ELF-1 (cell line): Measurements from ENCODE around the gene HLA-DQB2.
"Not testable (repeated sequence)": the region's sequence is repeated elsewhere in the genome, so short reads cannot be mapped to it uniquely, and the experiment has no call there.

Source experiments
- DNase-seq: peaks from one replicate; pipeline ENCODE4 v3.0.0-alpha.2; 2016; ENCODE audit warnings: low read depth, low spot score

HLA-DQB2 gene

DNA sequence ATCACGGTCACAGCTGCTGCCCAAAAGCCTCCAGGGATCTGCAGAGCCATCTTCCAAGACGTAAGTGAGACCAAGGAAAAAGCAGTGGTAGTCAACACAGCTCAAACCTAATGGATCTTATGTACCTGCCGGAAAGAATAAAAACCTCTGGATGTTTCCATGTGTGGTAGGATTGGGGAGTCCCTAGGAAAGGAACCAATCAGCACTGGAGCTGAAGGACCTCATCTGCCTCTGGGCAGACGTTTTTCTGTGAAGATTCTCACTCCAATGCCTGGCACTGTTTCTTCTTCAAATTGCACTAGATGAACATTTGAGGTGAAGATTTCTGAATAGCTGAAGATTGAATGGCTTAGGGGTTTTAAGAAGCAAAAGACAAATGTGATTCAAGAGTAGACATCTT is at the start of gene HLA-DQB2:
HLA-DQB2 (minus strand) TSS at position 112 of the 400 bp plus-strand sequence; CDS start at position 50, 62 bp downstream.
- no peak for DNase-seq

DNA sequence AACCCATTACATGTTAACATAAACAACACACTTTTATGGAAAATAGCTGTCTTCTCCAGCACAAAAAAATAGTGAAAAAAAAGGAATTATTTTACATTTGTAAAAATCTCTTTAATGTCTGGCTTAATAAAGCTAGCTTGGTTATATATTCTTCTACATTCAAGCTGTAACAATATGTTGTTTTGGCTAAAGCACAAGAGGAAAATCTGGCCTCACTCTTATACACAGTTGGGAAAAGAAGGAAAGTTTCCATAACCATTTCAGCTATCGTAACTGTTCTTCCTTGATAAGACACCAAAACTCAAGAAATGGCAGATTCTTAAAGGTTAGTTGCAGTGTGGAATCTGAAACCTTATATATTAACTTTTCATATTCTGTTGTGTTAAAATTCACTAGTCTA is 45.8 kb upstream of the HLA-DQB2 start:
- no peak for DNase-seq

DNA sequence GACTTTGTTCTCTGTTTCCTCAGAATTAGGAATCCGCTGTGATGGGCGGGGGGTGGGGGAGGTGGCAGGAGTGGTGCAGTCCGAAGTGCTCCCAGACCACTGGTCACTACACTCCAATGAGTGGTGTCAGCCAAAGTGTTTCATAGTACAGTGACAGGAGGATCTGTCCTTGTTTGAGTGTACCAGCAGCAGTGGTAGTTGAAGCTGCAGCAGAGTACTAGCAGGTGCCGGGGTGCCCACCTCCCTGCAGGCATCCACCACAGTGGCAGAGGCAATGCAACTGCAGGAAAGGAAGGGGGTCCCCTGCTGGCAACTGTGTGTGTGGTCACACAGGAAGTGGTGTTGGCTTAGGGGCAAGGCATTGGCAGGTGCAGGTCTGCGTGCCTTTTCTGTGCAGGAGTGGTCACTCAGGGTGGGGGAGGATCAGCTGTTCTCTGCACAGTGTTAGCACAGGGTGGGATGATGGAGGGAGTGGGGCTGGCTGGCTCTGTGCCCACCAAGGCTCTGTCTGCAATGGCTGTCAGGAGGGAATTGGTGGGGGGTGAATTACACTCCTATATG is 43.8 kb upstream of the HLA-DQB2 start:
- DNase-seq = no peak

DNA sequence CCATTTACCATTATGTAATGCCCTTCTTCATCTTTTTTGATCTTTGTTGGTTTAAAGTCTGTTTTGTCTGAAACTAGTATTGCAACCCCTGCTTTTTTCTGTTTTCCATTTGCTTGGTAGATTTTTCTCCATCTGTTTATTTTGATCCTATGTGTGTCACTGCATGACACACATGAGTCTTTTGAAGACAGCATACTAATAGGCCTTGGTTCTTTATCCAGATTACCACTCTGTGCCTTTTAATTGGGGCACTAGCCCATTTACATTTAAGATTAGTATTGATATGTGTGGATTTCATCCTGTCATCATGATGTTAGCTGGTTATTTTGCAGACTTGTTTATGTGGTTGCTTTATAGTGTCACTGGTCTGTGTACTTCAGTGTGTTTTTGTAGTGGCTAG is 42.1 kb upstream of the HLA-DQB2 start:
- DNase-seq = not testable (repeated sequence)

DNA sequence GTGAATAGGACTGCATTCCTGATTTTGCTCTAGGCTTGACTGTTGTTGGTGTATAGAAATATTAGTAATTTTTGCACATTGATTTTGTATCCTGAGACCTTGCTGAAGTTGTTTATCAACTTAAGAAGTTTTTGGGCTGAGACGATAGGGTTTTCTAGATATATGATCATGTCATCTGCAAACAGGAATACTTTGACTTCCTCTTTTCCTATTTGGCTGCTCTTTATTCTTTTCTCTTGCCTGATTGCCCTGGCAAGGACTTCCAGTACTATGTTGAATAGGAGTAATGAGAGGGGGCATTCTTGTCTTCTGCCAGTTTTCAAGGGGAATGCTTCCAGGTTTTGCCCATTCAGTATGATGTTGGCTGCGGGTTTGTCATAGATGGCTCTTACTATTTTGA is 40.1 kb upstream of the HLA-DQB2 start:
- no peak for DNase-seq

DNA sequence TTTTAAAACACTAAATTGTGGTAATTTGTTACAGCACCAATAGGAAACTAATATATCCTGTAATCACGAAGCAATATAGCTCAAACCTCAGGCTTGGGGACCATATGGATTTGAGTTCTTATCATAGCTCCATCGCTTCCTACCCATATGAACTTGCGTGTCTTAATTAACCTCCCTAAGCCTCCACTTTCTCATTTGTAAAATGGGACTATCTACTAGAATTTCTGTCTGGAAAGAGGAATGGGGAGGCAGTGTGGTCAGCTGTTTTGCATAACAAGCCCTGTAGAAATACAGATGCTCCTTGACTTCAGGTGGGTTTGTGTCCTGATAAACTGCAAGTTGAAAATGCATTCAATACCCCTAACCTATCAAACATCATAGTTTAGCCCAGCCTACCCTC is 36.4 kb upstream of the HLA-DQB2 start:
- no peak for DNase-seq

DNA sequence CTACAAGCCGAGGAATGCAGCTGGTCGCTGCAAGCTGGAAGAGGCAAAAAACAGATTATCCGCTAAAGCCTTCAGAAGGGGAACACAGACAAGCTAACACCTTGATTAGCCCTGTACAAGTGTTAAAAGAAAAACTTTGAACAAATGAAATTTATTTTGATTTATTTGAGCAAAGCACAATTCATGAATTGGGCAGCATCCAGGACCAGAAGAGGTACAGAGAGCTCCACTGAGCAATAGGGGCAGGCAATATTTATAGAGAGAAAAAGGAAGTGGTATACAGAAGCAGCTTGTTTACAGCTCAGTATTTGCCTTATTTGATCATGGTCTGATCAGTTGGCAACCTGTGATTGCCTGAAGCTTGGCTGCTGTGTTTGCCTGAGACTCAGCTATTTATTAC is 35.8 kb upstream of the HLA-DQB2 start:
- no peak for DNase-seq

DNA sequence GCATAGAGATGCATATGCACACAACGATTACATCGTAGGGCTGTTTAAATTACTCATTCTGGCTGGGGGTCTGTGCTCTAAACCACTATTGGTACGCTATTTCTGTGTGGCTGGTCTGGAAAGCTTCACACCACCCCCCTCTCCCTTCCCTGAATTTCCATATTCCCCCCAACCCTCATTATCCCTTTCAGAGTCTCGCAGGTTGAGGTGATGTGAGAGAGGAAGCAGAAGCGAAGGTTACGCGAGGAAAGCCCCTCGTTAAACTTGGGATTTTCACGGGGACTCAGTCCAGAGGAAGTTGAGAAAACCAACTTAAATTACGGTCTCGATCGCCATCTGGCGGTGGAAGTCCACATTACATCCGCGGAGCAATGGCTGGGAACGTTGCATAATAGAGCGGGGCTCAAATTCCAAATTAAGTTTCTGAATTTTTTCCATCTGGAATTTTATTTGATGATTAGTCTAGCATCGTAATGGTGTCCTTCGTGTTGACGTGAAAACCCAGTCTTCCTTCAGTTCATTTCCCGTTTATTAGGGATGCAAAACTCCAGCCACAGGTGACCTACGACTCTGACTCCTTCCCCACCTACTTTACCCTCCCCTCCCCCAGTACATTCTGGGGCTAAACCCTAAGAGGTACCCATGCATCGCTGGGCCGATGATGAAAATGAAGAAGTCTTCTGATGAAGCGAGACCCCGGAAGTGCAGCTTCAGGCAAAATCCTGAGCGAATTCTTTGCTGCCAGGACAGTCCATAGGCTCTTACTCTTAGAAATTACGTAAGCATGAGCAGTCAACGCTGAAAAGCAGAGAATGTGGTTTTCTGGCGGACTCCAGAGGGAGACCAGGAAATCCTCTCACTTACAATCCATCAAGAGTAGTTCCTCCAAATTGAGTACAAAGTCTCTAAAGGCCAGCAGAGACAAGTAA is 33.8 kb upstream of the HLA-DQB2 start:
- DNase-seq = peak; percentile 59

DNA sequence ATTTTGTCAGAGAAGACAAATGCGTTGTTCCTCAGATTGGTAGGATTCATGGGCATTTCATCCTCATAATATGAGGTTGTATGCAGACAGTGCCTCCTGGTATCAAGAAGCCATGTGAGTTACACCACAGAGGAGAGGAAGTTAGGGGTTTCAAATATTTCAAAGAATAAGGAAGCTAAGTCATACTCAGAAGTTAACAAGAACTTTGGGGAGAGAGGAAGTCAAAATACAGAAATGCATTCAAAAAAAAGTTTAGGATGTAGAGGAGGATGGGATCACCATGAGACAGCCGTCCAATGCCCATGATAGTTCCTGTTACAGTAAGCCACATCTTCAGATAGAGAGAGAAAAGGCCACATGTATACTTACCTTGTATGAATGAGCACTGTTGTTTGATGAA is 31.2 kb upstream of the HLA-DQB2 start:
- no peak for DNase-seq

DNA sequence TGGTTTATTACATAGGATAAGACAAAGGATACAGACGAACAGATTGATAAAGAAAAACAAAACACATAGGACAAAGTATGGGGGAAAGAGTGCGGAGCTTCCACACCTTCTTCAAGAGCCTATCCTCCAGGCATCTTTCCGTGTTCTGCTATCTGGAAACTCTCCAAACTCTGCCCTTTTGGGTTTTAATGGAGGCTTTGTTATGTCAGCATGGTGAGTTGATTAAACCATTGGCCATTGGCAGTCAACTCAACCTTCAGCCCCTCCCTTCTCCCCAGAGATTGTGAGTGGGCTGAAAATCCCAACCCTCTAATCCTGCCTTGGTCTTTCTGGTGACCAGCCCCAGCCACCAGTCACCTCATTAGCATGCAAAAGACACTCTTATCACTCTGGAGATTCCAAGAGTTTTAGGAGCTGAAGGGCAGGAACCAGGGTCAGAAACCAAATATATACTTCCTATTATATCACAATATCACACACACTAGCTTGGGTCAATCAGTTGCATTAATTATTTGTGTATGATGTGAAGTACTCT is 29.6 kb upstream of the HLA-DQB2 start:
- DNase-seq = no peak

DNA sequence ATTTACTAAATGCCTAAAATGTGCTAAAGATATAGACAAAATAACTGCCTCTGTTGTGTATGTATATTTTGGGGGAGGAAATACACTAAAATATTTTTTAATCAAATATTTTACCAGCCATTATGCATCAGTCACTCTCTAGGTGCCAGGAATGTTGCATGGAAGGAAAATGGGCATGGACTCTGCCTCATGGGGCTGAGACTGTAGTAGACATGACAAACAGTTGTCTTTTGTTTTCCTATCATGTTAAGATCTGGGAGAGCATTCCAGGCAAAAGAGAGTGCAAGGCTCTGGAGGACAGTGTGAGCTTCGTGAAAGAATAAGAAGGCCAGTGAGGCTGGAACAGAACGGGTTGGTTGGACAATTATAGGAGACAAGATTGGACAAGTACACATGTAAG is 27.0 kb upstream of the HLA-DQB2 start:
- peak; percentile 5 for DNase-seq

DNA sequence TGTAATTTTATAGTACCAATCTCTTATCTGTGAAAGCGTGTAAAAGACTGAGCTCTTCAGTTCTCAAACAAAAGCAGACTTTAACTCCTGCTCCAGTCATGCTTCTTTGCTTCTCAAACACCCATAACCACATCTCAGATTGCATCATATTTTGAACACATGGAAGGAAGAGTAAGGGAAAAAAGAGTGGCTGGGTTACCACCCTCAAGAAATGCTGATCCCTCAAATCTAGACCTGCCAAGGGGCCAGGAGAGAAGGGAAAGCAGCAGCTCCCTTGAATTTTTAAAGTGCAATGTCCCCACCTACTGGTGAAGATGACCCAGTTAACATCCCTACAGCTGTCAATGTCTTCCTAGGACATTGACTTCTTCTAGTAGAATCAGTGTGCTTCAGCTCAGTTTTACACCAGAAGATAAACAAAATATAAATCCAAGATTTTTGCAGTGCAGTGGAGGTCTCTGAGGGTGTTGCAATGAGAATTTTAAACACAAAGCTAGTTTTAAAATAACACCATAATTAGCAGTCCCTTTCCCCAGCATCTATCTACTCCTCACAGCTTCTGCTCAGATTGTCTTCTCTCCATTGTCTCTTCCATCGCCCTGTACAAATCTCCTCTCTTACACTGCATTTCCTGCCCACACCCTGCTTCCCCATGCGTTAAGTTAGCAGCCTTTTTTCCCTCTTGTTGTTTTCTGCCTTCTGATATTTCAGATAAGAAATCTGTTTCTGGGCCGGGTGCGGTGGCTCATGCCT is 22.6 kb upstream of the HLA-DQB2 start:
- DNase-seq = peak; percentile 63

DNA sequence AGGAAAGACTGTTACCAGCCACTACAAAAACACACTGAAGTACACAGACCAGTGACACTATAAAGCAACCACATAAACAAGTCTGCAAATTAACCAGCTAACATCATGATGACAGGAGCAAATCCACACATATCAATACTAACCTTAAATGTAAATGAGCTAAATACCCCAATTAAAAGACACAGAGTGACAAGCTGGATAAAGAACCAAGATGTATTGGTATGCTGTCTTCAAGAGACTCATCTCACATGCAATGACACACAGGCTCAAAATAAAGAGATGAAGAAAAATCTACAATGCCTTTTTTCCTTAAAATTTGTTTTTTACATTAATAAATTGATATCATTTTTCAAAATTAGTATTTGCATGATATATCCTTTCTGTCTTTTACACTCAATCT is 19.6 kb upstream of the HLA-DQB2 start:
- DNase-seq = not testable (repeated sequence)

DNA sequence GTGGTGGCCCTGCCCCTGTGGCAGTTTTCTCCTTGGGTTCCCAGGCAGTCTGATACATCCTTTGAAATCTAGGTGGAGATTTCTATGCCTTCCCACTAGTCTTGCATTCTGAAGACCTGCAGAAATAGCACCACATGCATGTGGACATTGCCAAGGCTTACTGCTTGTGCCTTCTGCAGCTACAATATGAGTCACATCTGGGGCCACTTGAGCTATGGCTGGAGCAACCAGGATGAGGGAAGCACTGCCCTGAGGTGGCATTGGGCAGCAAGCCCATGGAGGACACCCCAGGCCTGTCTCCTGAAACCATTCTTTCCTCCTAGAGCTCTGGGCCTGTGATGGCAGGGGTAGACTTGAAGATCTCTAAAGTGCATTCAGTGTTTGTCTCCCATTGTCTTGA is 15.7 kb upstream of the HLA-DQB2 start:
- no peak for DNase-seq

DNA sequence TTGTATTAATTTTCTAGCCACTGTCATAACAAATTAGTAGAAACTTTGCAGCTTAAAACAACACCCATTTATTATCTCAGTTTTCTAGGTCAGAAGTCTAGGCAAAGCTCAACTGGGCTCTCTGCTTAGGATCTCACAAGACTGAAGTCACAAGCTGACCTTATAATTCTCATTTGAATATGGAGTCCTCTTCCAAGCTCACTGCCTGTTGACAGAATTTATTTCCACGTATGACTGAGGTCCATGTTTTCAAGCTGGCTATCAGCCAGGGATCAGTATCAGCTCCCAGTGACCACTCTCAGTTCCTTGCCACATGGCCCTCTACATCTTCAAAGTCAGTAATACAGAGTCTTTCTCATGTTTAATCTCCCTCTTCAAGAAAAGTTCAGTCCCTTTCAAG is 11.7 kb upstream of the HLA-DQB2 start:
- no peak for DNase-seq

DNA sequence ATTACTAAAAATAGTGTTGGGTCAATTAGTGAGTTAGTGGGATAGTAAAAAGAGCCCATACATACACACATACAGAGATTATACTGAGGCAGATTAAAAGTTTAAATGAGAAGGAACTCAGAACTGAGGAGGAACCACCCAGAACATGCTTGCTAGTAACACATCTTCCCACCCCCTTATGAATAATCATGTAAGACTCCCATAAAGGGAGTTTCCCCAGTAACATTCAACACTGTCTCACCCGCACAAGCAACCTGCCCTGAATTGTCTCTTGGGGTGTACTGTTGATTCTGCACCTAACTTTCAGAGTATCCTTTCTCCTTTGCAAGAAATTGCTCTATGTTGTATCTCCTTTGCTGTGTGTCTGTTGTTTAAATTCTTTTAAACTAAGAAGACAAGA is 11.1 kb upstream of the HLA-DQB2 start:
- no peak for DNase-seq

DNA sequence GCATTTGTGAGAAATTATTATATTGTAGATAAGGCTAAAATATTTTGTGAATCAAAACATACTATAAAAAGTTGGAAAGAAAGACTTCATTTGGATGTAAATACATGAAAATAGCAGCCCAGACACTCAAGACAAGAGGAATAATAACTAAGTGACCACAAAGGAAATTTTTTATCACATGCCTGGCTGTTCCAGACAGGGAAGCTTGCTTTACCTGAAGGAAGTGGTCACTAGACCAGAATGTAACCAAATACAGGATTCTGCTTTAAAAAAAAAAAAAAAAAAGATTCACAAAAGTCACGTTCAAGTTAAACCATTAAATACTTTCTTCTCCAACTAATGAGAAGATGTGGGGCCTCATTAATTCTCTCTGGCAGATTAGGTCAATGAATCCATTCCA is 9.3 kb upstream of the HLA-DQB2 start:
- no peak for DNase-seq

DNA sequence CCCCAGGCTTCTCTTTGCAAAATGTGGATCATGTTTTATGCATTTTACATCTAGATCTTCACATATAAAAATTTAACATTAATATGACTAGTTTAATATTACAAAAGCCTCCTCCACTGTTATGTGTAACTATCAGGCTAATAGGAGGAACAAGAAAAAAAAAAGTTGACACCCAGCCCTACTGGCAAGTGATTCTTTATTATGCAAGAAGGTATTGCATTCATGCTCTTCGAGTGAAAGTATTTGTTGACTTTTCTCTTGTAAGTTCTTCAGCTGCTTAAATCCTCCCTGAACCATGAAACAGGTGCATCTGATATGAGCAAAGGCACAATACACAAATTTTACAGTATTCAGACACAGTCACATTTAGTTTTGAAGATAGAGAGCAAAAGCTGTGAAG is 716 bp upstream of the HLA-DQB2 start:
- no peak for DNase-seq

DNA sequence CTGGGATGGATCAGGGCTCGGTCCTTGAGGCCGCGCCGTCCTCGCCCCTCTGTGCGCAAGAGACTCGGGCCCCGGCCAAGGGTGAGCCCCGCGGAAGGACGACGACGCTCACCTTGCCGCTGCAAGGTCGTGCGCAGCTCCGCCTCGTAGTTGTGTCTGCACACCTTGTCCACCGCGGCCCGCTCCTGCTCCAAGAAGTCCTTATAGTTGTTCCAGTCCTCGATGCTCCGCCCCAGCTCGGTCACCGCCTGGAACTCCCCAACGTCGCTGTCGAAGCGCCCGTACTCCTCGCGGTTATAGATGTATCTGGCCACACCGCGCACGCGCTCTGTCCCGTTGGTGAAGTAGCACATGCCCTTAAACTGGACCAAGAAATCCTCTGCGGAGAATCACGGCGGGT is 1.8 kb downstream of the HLA-DQB2 start:
- no peak for DNase-seq

DNA sequence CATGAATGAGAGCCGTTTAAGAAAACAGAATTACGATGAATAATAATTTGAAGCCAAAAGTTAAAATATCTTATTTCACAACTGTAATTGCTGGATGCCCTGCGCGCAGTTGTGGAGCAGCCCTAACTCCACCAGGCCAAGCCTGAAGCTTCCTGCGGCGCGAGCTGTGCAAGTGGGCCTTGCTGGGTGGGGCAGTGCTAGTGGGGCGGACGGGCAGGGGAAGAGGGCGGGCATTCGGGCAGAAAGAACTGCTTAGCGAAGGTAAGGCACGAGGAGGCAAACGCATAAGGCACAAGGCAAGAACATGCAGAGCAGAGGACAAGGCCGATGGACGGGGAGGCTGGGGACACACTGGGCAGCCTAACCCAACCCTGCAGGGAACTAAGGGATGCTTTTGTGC is 2.3 kb downstream of the HLA-DQB2 start:
- DNase-seq = no peak

DNA sequence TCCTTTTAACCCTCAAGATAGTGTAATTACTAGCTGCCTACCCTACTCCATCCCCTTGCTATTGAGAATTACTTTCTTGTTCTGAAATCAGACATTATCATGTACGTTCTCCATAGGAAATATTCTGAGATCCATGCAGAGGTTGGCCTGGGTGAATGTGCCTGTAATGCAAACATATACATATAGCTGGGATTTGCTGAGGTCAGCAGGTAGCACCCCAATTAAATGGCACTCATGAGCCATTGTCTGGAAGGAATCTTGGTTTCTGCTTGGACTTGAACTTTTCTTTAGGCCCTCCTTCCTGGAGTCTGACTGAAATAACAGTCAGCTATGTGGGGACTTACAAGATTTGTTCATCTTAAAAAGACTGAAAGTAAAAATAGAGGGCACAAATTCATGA is 3.7 kb downstream of the HLA-DQB2 start:
- DNase-seq = no peak

DNA sequence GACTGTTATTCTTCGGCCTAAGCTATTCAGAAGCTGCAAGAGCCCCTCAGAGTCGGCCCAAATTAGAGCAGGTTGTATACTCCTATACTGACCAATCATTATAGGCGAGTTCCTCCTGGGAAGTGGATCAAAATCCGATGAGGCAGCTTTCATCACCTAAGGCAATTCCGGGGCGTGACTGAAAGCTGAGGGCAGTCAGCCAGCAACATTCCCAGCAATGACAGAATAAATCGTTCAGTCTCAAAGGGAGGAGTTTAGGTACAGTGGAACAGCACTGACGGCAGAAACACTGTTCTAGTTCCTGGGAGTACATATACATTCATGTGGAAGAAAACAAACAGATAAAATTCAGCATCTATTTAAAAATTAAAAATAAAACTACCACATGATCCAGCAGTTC is 10.8 kb downstream of the HLA-DQB2 start:
- DNase-seq = peak; percentile 10
